Measurements from ENCODE around the gene NCAPG2.

Gene NCAPG2

GRCh38 chr7:158586499-158587161, 118.0 kb downstream of the NCAPG2 start:
- no peak for DNase-seq (ENCODE audit: low spot score)
- peak overlapping the region; percentile 68 for H3K4me3 ChIP-seq
- no peak overlapping the region for H3K27ac ChIP-seq
- TF ChIP-seq CTCF (IDR thresholded peaks at IDR 0.05), result no peak

GRCh38 chr7:158585721-158586498, 118.7 kb downstream of the NCAPG2 start:
- no peak overlapping the region for H3K27ac ChIP-seq
- TF ChIP-seq CTCF (IDR thresholded peaks at IDR 0.05), result no peak
- no peak for DNase-seq (ENCODE audit: low spot score)
- H3K4me3 ChIP-seq, result peak overlapping the region; percentile 68

GRCh38 chr7:158584407-158584806, 120.2 kb downstream of the NCAPG2 start:
- TF ChIP-seq CTCF (IDR thresholded peaks at IDR 0.05), result no peak
- Histone ChIP-seq H3K4me3 (no peak overlapping the region), H3K27ac (no peak overlapping the region)
- DNase-seq (ENCODE audit: low spot score), result no peak

- H3K27ac ChIP-seq, result no peak overlapping the region
- no peak for DNase-seq (ENCODE audit: low spot score)
- no peak for TF ChIP-seq CTCF (IDR thresholded peaks at IDR 0.05)
- H3K4me3 ChIP-seq, result no peak overlapping the region
These were observed 120.8 kb downstream of the NCAPG2 start for GRCh38 chr7:158583810-158584209.

GRCh38 chr7:158583143-158583542, 121.5 kb downstream of the NCAPG2 start:
- H3K4me3 ChIP-seq, result no peak overlapping the region
- no peak overlapping the region for H3K27ac ChIP-seq
- no peak for DNase-seq (ENCODE audit: low spot score)

GRCh38 chr7:158582089-158582456, 122.5 kb downstream of the NCAPG2 start:
- no peak for DNase-seq (ENCODE audit: low spot score)
- no peak for TF ChIP-seq CTCF (IDR thresholded peaks at IDR 0.05)
- Histone ChIP-seq H3K27ac (no peak overlapping the region), H3K4me3 (no peak overlapping the region)

More at GRCh38 chr7:158583143-158583542, 121.5 kb downstream of the NCAPG2 start:
- no peak for TF ChIP-seq CTCF (IDR thresholded peaks at IDR 0.05)

Measured in coronary artery (tissue), 2 donors.